ENCODE data around the gene GALK1. TPM values are rescaled to one million over a fixed set of nuclear protein-coding genes. Genes with fewer than 3 reads are reported as not detected.

GALK1 gene
- total and polyA plus RNA-seq, 2 of the 13 experiments (the other 11 are each of a cell fraction or from before 2014, with no cell fraction given) = 59.9 to 93.6 TPM

DNA sequence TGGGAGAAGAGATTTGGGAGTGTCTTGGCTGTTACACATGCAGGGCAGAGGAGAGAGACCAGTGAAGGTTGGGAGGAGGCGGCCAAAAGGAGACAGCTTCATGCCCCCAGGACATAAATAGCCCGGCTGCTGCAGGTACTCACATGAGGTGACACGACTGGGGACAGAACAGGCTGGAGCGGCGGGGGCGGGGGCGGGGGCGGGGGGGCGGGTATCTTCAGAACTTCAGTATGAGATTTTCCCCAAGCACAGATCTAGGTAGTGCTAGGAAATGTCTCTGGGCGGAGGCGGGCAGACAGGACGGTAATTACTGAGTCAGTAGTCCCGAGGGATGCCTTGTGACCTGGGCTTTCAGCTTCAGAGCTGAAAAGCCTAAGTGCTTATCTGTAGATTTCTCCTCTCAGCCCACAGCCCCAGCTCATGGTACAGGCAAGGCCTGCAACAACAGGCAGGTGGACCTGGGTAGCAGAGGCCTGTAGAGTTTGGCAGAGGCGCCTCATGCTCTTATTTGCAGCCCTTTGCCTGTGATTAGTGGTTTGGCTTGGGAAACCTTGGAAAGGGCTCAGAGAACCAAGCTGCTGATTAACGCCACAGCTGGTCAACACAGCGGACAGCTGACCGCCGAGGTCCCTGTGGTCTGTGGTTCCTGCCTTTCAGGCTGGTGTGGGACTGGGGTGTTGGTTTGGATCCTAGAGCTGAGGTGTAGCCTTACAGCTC is 44.1 kb upstream of the GALK1 start:
- H3K79me2 ChIP-seq (ENCODE audit: insufficient read depth, low read length) = peaks cover 7% of the 10 kb centered on the region
- no peak overlapping the region for H3K27ac ChIP-seq (ENCODE audit: extremely low read length, insufficient read depth, low read length)
- ATAC-seq (no peak; the same call in 2 of the 3 replicates), DNase-seq (ENCODE audit: low spot score) (no peak), FAIRE-seq (no peak)
- H3K4me1 ChIP-seq (ENCODE audit: insufficient read depth, low read length) = no peaks in the 10 kb centered on the region
- H3K4me3 ChIP-seq (replicated peaks in 1 of 3; ENCODE audit: insufficient read depth in 1 of 3, low read depth in 2 of 3, low read length in 3 of 3) = no peak overlapping the region
- no TSS peak for BruUV-seq (replicated peaks)
- no peaks in the 10 kb centered on the region for H4K20me1 ChIP-seq (ENCODE audit: insufficient read depth, low read length)
- ChIA-PET CTCF (ENCODE audit: low intra/inter-chr PET ratio, low total read pairs) (no interaction called here), POLR2A (interaction anchor here (3.0 kb wide), 1 partner anchor 29 kb away, joined by 11 read pairs; a partner anchor contains a TSS)
- H3K27me3 ChIP-seq (ENCODE audit: control insufficient read depth in 1 of 2, insufficient read depth in 2 of 2, low read length in 2 of 2) = no peaks in the 10 kb centered on the region
- peaks cover 42 to 54% of the 10 kb centered on the region in 2 experiments for H3K36me3 ChIP-seq (replicated peaks in 1 of 2; ENCODE audit: control insufficient read depth in 1 of 2, insufficient read depth in 2 of 2, low read length in 2 of 2)
- H2AFZ ChIP-seq (ENCODE audit: low read length) = no peak overlapping the region
- no peaks in the 10 kb centered on the region for H3K9me3 ChIP-seq (ENCODE audit: low read length)
- TF ChIP-seq ZNF672 (CRISPR knock-in tag; IDR thresholded peaks at IDR 0.05) = no peak
- TF ChIP-seq HNRNPH1 (optimal IDR thresholded peaks at IDR 0.05; ENCODE audit: low read depth, low read length) = no peak
- TF ChIP-seq ZNF567 (CRISPR knock-in tag; IDR thresholded peaks at IDR 0.05; ENCODE audit: borderline replicate concordance) = no peak
- TF ChIP-seq CREB1 (IDR thresholded peaks at IDR 0.05) = no peak
- no peak for TF ChIP-seq CREB1 (CRISPR knock-in tag; IDR thresholded peaks at IDR 0.05)
- TF ChIP-seq TOPORS (CRISPR knock-in tag; IDR thresholded peaks at IDR 0.05) = no peak
- intact Hi-C loops (cut with micrococcal nuclease; ENCODE audit: unreplicated experiment) (no loop called here), in situ Hi-C loops (cut with HindIII; ENCODE audit: extremely low pct_ligation_motif_present, low pct_unique_long_range_greater_than_20kb) (no loop called here)
- H3K9ac ChIP-seq (ENCODE audit: insufficient read depth, low read depth, low read length) = no peak overlapping the region
- no peak overlapping the region for H3K4me2 ChIP-seq (ENCODE audit: low read depth, low read length)
- WGBS (ENCODE audit: low lambda C conversion rate) = 97% methylated on average over 18 of the region's 18 CpGs

DNA sequence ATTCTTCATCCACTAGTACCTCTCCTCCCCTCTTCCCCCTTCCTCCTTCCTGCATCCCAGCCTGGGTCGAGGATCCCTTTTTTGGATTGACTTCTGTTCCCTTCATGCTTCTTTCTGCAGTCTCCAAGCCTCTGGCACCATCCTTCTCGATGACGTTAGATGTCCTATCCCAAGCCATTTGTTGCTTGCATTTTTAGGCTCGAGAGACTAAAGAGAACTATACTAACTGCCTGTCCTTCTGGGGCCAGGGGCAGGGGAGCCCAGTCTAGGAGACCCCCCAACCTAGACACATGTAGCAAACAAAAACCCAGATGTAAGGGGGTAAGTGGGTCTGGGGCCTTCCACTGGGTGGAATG is 43.5 kb upstream of the GALK1 start:
- Histone ChIP-seq H3K4me3 (replicated peaks in 1 of 3; ENCODE audit: insufficient read depth in 1 of 3, low read depth in 2 of 3, low read length in 3 of 3) (no peak overlapping the region), H4K20me1 (ENCODE audit: insufficient read depth, low read length) (no peaks in the 10 kb centered on the region), H3K36me3 (replicated peaks in 1 of 2; ENCODE audit: control insufficient read depth in 1 of 2, insufficient read depth in 2 of 2, low read length in 2 of 2) (peaks cover 39 to 49% of the 10 kb centered on the region in 2 experiments), H3K27me3 (ENCODE audit: control insufficient read depth in 1 of 2, insufficient read depth in 2 of 2, low read length in 2 of 2) (no peaks in the 10 kb centered on the region), H3K4me2 (ENCODE audit: low read depth, low read length) (no peak overlapping the region), H3K4me1 (ENCODE audit: insufficient read depth, low read length) (no peaks in the 10 kb centered on the region), H3K9me3 (ENCODE audit: low read length) (no peaks in the 10 kb centered on the region), H3K9ac (ENCODE audit: insufficient read depth, low read depth, low read length) (no peak overlapping the region), H3K27ac (ENCODE audit: extremely low read length, insufficient read depth, low read length) (no peak overlapping the region), H2AFZ (ENCODE audit: low read length) (no peak overlapping the region), H3K79me2 (ENCODE audit: insufficient read depth, low read length) (peaks cover 7% of the 10 kb centered on the region)
- no peak for TF ChIP-seq ZNF124 (CRISPR knock-in tag; IDR thresholded peaks at IDR 0.05)
- TF ChIP-seq, protein P1, sequence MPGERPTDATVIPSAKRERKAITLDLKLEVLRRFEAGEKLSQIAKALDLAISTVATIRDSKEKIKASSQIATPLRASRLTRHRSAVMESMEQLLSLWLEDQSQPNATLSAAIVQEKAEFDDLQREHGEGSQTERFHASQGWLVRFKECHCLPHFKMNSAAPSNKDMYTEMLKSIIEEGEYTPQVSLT (CRISPR knock-in tag; IDR thresholded peaks at IDR 0.05; ENCODE audit: borderline replicate concordance, low read depth) = no peak
- TF ChIP-seq, protein P2, sequence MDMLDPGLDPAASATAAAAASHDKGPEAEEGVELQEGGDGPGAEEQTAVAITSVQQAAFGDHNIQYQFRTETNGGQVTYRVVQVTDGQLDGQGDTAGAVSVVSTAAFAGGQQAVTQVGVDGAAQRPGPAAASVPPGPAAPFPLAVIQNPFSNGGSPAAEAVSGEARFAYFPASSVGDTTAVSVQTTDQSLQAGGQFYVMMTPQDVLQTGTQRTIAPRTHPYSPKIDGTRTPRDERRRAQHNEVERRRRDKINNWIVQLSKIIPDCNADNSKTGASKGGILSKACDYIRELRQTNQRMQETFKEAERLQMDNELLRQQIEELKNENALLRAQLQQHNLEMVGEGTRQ (IDR thresholded peaks at IDR 0.05; ENCODE audit: low read depth, low read length) = no peak
- TF ChIP-seq, protein P2 (CRISPR knock-in tag; IDR thresholded peaks at IDR 0.05; ENCODE audit: borderline replicate concordance) = no peak
- no TSS peak for BruUV-seq (replicated peaks)
- CTCF ChIA-PET (ENCODE audit: low intra/inter-chr PET ratio, low total read pairs) = no interaction called here
- FAIRE-seq (no peak), ATAC-seq (no peak), DNase-seq (ENCODE audit: low spot score) (no peak)
- intact Hi-C loops (cut with micrococcal nuclease; ENCODE audit: unreplicated experiment) = no loop called here
- 94% methylated on average over 4 of the region's 4 CpGs for WGBS (ENCODE audit: low lambda C conversion rate)
- in situ Hi-C loops (cut with HindIII; ENCODE audit: extremely low pct_ligation_motif_present, low pct_unique_long_range_greater_than_20kb) = no loop called here
- POLR2A ChIA-PET = interaction anchor here (3.0 kb wide), 1 partner anchor 29 kb away, joined by 11 read pairs; a partner anchor contains a TSS

Measured in HepG2 (cell line).